Activated naive CD4-positive, alpha-beta T cell treated with anti-CD3 and anti-CD28 coated beads, Interleukin-2, amount 50 U/mL, for 72 hours (primary cell): ENCODE data around the gene TMEM86B. TPM values are rescaled to one million over a fixed set of nuclear protein-coding genes. Genes with fewer than 3 reads are reported as not detected.

Source experiments
- ATAC-seq, 2 donors: fragments of 150-1000 bp; cut with Tn5 transposase; 2 replicates each; pipeline ENCODE4 v1.10.0; 2021; ENCODE audit warnings: mild to moderate bottlenecking in 2 of 2, moderate library complexity in 2 of 2
- DNase-seq, 2 donors: peaks; one replicate each; pipeline ENCODE4 v3.0.0; 2021 to 2022; ENCODE audit warnings: low spot score in 2 of 2
- H3K27ac Mint-ChIP-seq, 2 donors: one replicate each; pipeline ENCODE4 v1.8.0; 2022; ENCODE audit warnings: mild to moderate bottlenecking in 2 of 2, mixed read lengths in 2 of 2
- H3K36me3 Mint-ChIP-seq, 2 donors: one replicate each; pipeline ENCODE4 v1.8.0; 2022; ENCODE audit warnings: mixed read lengths in 2 of 2
- H3K9me3 Mint-ChIP-seq, 2 donors: one replicate each; pipeline ENCODE4 v1.8.0; 2022; ENCODE audit warnings: mixed read lengths in 2 of 2
- total RNA-seq, 2 donors: library from RNA; stranded (reverse); gene quantifications; one replicate each; pipeline ENCODE4 v1.2.3, GENCODE V29; 2022

Gene TMEM86B
- total RNA-seq, 2 donors from 2014 or later = 7.7 to 8.1 TPM

DNA sequence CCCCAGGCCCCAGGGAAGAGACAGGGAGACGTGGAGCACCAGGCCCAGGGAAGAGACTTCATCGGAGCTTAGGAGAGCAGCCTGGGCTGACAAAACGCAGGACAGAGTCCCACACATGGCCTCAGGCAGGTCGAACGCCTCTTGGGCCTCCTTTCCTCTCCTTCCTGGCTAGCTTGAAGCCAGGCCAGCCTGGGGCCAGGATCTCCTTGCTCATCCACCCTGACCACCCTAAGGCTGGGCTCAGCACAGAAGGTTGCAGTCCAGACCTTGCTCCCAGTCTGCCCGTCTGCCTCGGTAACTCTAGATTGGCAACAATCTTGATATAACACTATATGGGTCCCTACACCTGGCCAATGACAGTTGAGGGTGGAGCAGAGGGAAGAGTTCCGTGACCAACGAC, 20.1 kb upstream of the TMEM86B start:
- DNase-seq = no peak
- ATAC-seq = no peak
- peak overlapping the region; percentile 47 to 89 for H3K27ac Mint-ChIP-seq
- peaks cover 5 to 19% of the 10 kb centered on the region in 2 donors for H3K36me3 Mint-ChIP-seq
- H3K9me3 Mint-ChIP-seq = no peaks in the 10 kb centered on the region

GRCh38 chr19:55248166-55248675, 19.7 kb upstream of the TMEM86B start:
- peak overlapping the region; percentile 47 to 61 for H3K27ac Mint-ChIP-seq
- DNase-seq = no peak
- no peaks in the 10 kb centered on the region for H3K9me3 Mint-ChIP-seq
- H3K36me3 Mint-ChIP-seq = peaks cover 5 to 14% of the 10 kb centered on the region in 2 donors
- no peak for ATAC-seq

DNA sequence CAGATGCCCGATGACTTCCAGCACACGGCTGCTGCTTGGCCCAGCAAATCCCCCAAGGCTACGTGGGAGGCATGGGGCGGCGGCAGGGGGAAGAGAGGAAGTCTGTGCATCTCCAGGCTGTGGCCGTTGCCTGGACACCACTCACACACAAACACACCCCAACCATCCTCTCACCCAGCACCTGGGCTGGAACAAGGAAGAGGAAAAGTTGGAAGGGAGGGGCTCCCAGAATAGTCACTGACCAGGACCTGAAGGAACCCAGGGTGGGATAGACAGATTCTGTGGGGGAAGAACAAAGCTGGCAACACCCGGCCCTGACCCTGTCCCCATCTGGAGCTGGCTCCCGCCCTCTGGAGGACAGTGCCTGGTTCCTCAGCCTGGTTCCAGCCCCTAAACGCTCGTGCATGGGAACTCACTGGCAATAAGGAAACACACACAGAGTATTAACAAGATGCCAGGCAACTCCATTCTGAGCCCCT, 19.1 kb upstream of the TMEM86B start:
- Mint-ChIP-seq H3K27ac (peak overlapping the region in 1 of 2 donors; percentile 47), H3K36me3 (peaks cover 8 to 17% of the 10 kb centered on the region in 2 donors), H3K9me3 (no peaks in the 10 kb centered on the region)
- DNase-seq (no peak), ATAC-seq (no peak)

DNA sequence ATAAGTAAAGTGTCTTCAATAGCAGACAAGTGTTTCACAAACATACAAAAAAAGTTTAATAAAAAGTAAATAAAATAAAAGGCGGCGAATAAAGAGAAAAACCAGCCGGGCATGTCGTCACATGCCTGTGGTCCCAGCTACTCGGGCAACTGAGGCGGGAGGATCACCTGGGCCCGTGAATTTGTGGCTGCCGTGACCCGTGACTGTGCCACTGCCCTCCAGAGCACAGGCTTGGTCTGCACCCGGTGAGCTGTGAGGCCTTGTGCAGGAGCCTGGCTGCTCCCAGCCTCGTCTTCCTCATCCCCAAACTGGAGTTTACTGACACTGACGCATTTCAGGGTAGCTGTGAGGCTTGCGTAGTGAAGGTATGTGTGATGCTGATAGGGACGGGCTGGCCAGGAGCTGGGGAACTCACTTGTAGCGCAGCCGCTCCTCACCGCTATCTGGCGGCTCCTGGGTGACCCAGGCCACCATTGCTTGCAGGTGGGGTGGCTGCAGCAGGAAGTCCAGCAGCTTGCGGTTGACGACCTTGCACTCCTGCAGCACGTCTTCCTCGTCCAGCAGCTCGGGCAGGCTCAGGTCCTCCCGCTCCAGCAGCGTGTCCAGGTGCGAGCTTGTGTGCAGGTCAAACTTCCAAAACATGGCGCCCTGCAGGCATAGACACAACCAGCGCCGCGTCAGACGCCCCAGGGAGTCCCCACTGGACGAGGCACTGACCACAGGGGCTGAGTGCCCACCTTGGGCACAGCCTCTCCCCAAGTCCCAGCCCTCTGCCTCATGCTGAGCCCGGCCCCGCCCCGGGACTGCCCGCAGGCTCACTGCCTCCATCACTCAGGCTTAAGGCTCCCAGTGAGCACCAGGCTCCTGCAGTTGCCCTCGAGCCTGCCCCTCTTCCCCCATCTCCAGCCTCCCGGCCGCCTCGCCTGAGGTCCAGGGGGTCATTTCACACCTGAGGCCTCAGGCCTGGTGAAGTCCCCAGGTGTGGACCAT, 18.2 kb upstream of the TMEM86B start:
- DNase-seq (peak in 1 of 2 donors; percentile 53), ATAC-seq (no peak)
- peaks cover 10 to 17% of the 10 kb centered on the region in 2 donors for H3K36me3 Mint-ChIP-seq
- no peak overlapping the region for H3K27ac Mint-ChIP-seq
- no peaks in the 10 kb centered on the region for H3K9me3 Mint-ChIP-seq

DNA sequence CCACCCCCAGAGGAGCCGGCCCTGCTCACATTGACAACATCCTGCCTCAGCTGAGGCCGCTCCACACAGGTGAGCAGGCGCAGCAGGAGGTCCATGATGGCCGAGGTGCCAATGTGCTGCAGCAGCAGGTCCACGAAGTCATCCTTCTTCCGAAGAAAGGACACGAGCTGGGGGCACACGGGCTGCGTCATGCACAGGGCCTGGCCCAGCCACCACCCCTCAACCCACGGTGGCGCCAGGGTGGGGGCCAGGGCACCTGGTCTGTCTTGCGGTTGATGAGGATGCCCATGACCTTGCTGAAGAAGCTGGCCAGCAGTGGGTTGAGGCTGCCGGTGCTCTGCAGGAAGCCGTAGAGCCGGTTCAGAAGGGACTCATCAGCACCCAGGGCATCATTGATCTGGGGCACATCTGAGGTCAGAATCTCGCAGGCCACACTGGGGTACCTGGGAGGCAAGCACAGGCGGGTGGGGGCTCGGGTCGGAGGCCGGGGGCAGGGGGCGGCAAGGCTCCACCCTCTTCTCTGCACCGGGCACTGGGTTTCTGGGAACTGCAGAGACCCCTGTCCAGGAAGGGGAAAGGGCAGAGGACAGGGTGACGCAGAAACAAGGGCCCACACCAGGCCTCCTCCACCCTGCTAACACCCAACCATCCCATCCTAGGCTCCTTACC, 16.8 kb upstream of the TMEM86B start:
- ATAC-seq (no peak), DNase-seq (no peak)
- no peak overlapping the region for H3K27ac Mint-ChIP-seq
- peaks cover 7 to 10% of the 10 kb centered on the region in 2 donors for H3K36me3 Mint-ChIP-seq
- no peaks in the 10 kb centered on the region for H3K9me3 Mint-ChIP-seq

- ATAC-seq = no peak
- Mint-ChIP-seq H3K9me3 (no peaks in the 10 kb centered on the region), H3K36me3 (peaks cover 7 to 10% of the 10 kb centered on the region in 2 donors), H3K27ac (peak overlapping the region; percentile 44 to 82)
- no peak for DNase-seq
Measured at GRCh38 chr19:55244004-55244680, 15.6 kb upstream of the TMEM86B start.

DNA sequence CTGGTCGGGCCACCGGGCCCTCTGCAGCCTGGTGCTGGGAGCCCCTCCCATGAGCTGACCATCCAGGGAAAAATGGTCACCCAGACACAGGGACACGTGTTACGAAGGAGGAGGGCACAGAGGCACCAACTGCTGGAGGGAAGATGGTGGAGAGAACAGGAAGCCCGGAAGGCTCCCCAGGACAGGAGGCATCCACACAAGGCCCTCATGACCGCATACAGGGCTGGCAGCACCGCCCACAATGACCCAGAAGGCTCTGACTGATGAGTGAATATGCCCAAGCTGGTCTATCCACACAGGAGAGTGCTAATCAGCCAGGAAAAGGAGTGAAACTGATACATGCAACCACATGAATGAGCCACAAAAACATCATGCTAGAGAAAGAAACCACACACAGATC, 14.0 kb upstream of the TMEM86B start:
- Mint-ChIP-seq H3K9me3 (no peaks in the 10 kb centered on the region), H3K36me3 (peaks cover 9 to 10% of the 10 kb centered on the region in 2 donors)
- peak in 1 of 2 donors; percentile 70 for ATAC-seq

DNA sequence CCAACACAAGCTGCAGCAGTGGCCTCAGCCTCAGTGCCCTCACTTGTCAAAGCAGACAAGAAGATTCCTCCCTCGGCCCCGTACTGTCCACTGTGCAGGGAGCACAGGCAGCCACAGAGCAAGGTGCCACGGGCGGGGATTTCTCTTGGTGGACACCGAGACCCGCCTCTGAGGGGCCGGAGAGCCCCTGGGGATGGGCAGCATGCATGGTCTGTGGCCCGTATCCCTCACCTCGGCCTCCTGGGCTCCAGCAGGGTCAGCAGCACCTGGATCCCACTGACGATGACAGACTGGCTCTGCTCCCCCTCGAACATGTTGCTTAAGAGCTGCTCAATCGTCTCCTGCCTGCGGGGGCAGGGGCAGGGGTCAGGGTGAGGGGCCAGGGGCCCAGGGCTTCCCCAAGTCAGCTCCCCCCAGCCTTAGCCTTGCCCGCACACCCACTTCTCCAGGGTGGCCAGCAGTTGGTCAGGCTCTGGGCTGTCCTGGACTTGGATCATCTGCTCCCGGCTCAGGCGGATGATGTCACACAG, 13.4 kb upstream of the TMEM86B start:
- DNase-seq (no peak), ATAC-seq (no peak)
- H3K9me3 Mint-ChIP-seq = no peaks in the 10 kb centered on the region
- H3K27ac Mint-ChIP-seq = peak overlapping the region in 1 of 2 donors; percentile 48
- peaks cover 10 to 14% of the 10 kb centered on the region in 2 donors for H3K36me3 Mint-ChIP-seq

More for the DNA sequence above, 14.0 kb upstream of the TMEM86B start:
- no peak for DNase-seq
- peak overlapping the region in 1 of 2 donors; percentile 48 for H3K27ac Mint-ChIP-seq

GRCh38 chr19:55241143-55241934, 12.8 kb upstream of the TMEM86B start:
- no peaks in the 10 kb centered on the region for H3K9me3 Mint-ChIP-seq
- DNase-seq (no peak), ATAC-seq (no peak)
- H3K36me3 Mint-ChIP-seq = peaks cover 15 to 21% of the 10 kb centered on the region in 2 donors
- H3K27ac Mint-ChIP-seq = no peak overlapping the region

- no peak overlapping the region for H3K27ac Mint-ChIP-seq
Measured at GRCh38 chr19:55240713-55241020, 12.1 kb upstream of the TMEM86B start.

DNA sequence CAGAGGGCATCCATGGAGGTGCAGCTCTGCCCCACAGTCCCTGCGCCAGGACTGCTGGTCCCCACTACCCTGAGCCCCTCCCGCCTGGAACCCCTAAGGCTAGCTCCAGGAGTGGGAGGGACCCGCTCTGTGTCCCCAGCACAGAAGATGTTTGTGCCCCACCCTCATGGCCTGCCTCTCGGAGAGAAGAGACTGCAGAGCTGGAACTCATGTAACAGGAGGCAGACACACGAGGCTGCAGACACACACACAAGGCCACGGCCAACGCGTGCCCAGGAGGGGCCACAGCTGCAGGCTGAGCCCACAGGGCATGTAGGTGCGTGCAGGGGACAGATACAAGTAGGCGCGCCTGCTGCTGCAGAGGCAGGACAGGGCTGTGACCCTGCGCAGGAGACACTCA, 10.4 kb upstream of the TMEM86B start:
- ATAC-seq (no peak), DNase-seq (no peak)
- Mint-ChIP-seq H3K9me3 (no peaks in the 10 kb centered on the region), H3K27ac (no peak overlapping the region), H3K36me3 (peaks cover 24 to 25% of the 10 kb centered on the region in 2 donors)

More at GRCh38 chr19:55240713-55241020, 12.1 kb upstream of the TMEM86B start:
- no peak for ATAC-seq
- Mint-ChIP-seq H3K36me3 (peaks cover 15 to 25% of the 10 kb centered on the region in 2 donors), H3K9me3 (no peaks in the 10 kb centered on the region)
- DNase-seq = no peak

DNA sequence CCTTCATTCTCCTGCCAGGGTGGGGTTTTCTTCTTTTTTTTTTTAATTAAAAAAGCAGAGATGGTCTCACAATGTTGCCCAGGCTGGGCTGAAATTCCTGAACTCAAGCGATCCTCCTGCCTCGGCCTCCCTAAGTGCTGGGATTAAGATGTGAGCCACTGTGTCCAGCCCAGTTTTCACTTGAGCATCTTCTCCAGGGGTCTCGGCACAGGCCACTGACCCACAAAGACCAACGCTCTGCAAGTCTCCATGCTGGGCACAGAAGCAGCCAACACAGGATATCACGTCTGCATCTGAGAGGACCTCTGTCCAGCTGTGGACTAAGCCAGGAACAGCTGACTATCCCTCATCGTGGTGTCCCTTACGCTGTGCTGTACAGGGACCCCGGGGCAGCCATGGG, 9.5 kb upstream of the TMEM86B start:
- H3K9me3 Mint-ChIP-seq = no peaks in the 10 kb centered on the region
- no peak for DNase-seq
- H3K27ac Mint-ChIP-seq = no peak overlapping the region
- no peak for ATAC-seq
- peaks cover 24% of the 10 kb centered on the region in 2 donors for H3K36me3 Mint-ChIP-seq

DNA sequence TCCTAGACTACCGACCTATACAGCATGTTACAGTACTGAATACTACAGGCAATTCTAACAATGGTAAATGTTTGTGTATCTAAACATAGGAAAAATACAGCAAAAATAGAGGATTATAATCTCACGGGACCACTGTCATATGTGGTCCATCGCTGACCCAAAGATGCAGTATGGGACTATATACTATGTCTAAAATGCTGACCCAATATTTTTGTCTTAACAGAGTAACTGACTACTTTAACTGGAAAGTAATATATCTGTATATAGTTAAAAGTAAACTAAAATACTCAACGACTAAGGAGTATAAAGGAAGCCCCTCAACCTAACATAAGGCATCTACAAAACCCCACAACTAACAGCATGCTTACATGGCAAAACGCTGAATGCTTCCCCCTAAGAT, 4.4 kb upstream of the TMEM86B start:
- Mint-ChIP-seq H3K27ac (no peak overlapping the region), H3K9me3 (no peaks in the 10 kb centered on the region), H3K36me3 (peaks cover 13 to 17% of the 10 kb centered on the region in 2 donors)
- ATAC-seq (no peak), DNase-seq (no peak)

- DNase-seq (no peak), ATAC-seq (no peak)
- Mint-ChIP-seq H3K9me3 (no peaks in the 10 kb centered on the region), H3K36me3 (peaks cover 13% of the 10 kb centered on the region in 2 donors), H3K27ac (no peak overlapping the region)
Measured at GRCh38 chr19:55232286-55232602, 3.7 kb upstream of the TMEM86B start.

GRCh38 chr19:55231391-55232285, 3.1 kb upstream of the TMEM86B start:
- DNase-seq = no peak
- no peak for ATAC-seq
- Mint-ChIP-seq H3K27ac (no peak overlapping the region), H3K36me3 (peaks cover 7 to 10% of the 10 kb centered on the region in 2 donors), H3K9me3 (no peaks in the 10 kb centered on the region)
